HG02588 (cell line): ENCODE measurements around the gene RTTN.
A peak's percentile ranks its signal among the peaks of the same experiment; 100 is the strongest.
"Not testable (repeated sequence)": the region's sequence is repeated elsewhere in the genome, so short reads cannot be mapped to it uniquely, and the experiment has no call there.

Source experiments
- ATAC-seq: cut with Tn5 transposase; IDR thresholded peaks from one replicate; pipeline ENCODE4 v1.9.1; 2021; ENCODE audit warnings: mild to moderate bottlenecking, moderate library complexity; ENCODE audit not compliant: unreplicated experiment

The RTTN gene

GRCh38 chr18:69995774-69996173 is 209.7 kb downstream of the RTTN start:
- no peak for ATAC-seq

DNA sequence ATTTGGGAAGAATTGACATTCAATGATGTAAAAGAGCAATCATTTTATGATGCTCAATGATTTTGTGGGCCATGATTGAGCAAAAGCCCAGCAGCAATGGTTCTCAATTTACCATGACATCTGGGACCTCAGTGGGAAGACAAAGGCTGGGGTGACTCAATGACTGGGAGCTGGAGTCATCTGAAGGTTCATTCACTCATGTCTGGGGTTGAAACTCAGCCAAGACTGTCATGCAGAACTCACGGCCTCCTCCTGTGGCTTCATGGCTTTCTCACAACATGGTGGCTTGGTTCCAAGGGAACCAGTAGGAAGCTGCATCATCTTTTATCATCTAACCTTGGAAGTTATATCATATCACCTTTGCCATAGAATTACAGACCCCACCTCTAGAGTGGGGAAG is 212.7 kb downstream of the RTTN start:
- ATAC-seq = no peak

GRCh38 chr18:69987870-69988269 is 217.6 kb downstream of the RTTN start:
- ATAC-seq = no peak

DNA sequence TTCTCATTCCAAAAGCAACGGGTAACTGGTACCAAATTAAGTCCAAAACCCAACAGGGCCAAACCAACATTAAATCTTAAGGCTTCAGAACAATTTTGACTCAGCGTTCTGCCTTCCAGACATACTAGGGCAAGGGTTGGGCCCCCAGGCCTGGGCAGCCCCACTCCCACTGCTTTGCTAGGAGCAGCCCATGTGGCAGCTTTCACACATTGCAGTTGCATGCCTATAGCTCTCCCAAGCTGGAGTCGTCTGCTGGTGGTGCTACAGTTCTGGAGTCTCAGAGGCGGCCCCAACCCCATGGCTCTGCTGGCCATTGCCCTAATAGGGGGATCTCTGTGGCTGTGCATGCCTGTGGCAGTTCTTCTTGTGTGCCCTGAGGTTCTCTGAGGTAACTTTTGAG is 220.2 kb downstream of the RTTN start:
- ATAC-seq = no peak

- ATAC-seq = no peak
Measured at GRCh38 chr18:69982417-69982816, 223.1 kb downstream of the RTTN start.

- ATAC-seq = peak; percentile 35
Measured at GRCh38 chr18:69981948-69982347, 223.5 kb downstream of the RTTN start.

DNA sequence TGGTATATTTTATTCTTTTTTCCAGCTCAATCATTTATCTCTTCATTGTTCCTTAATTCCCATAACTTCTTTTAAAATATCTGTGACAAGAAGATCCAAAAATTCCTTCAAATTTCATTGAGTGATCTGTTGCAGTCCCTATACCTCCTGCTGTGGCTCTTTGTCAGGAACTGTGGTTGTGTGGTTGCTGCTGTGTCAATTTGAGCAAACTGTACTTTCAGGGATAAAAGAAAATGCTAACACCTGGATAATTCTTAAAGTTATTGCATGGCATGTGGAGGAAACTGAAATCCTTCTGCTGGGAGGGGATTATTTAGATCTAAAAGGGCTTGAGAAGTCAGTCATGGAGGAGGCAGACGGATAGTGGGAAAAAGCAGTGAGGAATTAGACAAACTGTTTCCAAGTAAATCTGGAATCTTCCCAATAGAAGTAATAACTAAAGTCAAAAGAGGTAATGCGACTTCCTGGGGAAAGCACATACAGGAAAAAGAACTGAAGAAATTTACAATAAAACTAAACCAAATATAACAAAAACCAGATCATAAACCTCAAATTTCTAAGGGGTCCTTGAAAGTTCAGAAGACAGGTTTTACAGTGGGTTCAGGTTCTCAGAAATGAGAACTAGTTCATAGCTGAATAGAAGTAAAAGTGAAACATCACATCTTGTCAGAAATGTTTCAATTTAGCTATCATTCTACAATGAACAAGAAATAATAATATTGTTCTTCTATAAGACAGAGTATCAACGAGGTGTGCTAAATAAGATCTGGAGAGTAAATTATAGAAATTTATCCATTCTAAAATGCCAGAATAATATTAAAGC is 224.3 kb downstream of the RTTN start:
- peak; percentile 26 for ATAC-seq

DNA sequence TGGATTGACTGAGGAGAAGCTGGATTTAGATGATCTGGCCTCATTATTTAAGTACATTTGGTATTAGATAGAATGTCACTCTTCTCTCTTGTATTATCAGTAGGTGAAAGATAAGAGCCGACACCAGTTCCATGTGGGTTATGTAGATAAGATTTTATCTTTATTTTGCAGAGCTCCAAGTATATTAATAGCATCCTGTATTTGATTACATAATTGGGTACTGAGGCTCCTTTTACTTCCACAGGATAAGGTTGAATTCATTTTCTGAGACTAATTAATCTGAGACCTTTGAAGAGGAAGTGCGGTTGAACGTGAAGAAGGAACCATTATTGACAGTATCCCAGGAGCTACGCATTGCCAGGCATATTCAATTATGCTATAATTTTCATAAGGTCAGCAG is 225.0 kb downstream of the RTTN start:
- no peak for ATAC-seq

DNA sequence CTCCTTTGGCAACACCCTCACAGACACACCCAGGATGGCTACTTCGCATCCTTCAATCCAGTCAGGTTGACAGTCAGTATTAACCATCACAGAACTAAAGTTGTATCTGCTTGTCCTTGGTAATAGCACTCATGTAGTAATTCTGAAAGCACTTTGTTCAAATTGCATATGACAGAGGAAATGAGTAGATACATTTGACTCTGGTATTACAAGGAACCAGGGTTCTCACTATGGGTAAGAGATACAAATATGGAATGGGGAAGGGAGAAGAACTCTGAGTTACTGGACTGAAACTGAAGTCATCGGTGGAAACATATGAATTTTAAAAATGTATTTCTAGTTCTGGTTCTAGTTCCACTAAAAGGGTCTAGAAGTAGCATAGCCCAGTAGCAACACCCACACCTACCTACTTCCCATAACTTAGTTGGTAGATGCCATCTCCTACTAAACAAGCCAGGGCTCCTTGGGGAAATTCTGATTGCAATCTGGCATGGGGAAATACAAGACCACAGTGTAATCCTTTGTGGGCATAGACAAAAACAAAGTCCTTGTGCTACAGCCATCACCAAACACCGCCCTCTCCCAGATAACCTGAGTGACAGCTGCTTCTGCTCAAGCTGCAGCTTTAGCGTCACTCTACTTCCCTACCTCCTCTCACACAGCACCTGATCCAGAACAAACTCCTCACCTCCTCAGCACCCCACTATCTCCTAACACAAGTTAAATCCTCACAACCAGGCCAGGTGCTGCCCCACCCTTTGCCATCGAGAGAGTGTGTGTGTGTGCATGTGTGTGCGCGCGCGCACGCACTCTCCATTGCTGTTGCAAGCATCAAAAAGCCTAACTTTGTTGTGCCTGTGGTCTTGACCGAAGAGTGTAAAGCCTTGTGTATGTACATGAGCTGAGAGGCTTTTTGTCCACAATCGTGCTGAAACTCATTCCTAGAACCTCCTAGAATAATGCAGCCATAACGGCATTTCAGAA is 226.5 kb downstream of the RTTN start:
- peak; percentile 75 for ATAC-seq

DNA sequence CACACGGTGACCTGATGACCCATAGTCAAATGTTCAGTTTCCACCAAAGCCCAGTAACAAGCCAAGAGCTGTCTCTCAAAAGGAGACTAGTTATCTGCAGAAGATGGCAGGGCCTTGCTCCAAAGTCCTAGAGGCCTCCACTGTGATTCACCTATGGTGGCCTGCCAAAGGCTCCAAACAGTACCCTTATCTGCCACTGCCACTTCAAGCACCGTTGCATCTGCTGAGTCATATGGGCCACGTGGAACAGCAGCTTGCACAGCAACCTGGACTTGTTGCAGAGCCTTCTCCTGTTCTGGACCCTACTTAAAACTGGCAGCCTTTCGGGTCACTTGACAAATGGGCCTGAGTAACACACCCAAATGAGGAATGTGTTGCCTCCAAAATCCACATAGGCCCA is 230.2 kb downstream of the RTTN start:
- not testable (repeated sequence) for ATAC-seq

- no peak for ATAC-seq
Measured at GRCh38 chr18:69974365-69974764, 231.1 kb downstream of the RTTN start.

DNA sequence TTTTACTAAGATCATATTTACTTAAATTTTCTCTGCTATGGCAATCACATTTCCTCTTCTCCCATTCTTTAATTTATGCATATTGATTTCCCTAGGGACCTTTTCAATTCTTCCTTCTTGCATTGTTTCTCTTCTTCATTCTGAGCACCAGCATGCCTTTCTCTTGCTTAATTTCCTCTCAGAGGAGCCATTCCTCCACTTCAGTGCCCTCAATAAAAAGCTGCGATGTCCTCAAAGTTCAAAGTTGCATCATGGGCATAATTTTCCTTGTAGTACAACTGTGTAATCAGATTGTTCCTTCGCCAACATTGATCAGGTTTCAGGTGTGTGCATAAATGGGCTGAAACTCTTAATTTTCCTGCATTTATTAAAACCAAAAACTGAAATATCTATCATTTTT is 236.0 kb downstream of the RTTN start:
- ATAC-seq = no peak

DNA sequence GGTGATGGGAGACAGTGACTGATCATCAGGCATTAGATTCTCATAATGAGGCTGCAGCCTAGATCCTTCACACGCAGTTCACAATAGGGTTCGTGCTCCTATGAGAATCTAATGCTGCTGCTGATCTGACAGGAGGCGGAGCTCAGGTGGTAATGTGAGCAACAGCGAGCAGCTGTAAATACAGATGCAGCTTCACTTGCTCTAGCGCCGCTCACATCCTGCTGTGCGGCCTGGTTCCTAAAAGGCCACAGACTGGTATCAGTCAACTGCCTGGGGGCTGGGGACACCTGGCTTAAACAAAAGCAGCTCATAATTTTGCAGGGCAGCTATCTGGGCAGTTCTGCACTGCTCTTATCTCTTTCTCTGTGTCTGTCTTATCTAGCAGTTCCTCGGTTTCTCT is 237.4 kb downstream of the RTTN start:
- ATAC-seq = no peak

GRCh38 chr18:69963196-69963595 is 242.3 kb downstream of the RTTN start:
- no peak for ATAC-seq

- ATAC-seq = no peak
Measured at GRCh38 chr18:69961718-69962117, 243.8 kb downstream of the RTTN start.

GRCh38 chr18:69958422-69958821 is 247.1 kb downstream of the RTTN start:
- ATAC-seq = peak; percentile 59

- ATAC-seq = no peak
Measured at GRCh38 chr18:69957747-69958146, 247.7 kb downstream of the RTTN start.

GRCh38 chr18:69956665-69957620 is 248.5 kb downstream of the RTTN start:
- no peak for ATAC-seq

GRCh38 chr18:69956057-69956456 is 249.4 kb downstream of the RTTN start:
- peak; percentile 33 for ATAC-seq

GRCh38 chr18:69954719-69955480 is 250.6 kb downstream of the RTTN start:
- ATAC-seq = no peak
